IMR-90 (cell line): ENCODE measurements around the gene ATP5ME.

ENCODE experiments used
- BHLHE40 ChIP-seq: fragments of 150-350 bp; IDR thresholded peaks from 2 replicates; pipeline ENCODE4 v1.6.1; 2016; ENCODE audit warnings: mild to moderate bottlenecking, low read depth, low read length
- CEBPB ChIP-seq: IDR thresholded peaks from 2 replicates; pipeline ENCODE4 v1.6.1; 2012; ENCODE audit warnings: low read depth, low read length, improper control_type of control experiment
- CTCF ChIP-seq: conservative IDR thresholded peaks from 2 replicates; pipeline ENCODE4 v1.5.1; 2012; ENCODE audit warnings: mild to moderate bottlenecking, low read depth, low read length, improper control_type of control experiment
- FOS ChIP-seq: fragments of 150-350 bp; IDR thresholded peaks from 2 replicates; pipeline ENCODE4 v1.6.1; 2016; ENCODE audit warnings: low read depth, low read length
- MAFK ChIP-seq: IDR thresholded peaks from 2 replicates; pipeline ENCODE4 v1.6.1; 2012; ENCODE audit warnings: low read depth, low read length, improper control_type of control experiment
- MAZ ChIP-seq: IDR thresholded peaks from 2 replicates; pipeline ENCODE4 v1.6.1; 2012; ENCODE audit warnings: low read depth, mild to moderate bottlenecking, low read length, improper control_type of control experiment, moderate library complexity, borderline replicate concordance
- MXI1 ChIP-seq: IDR thresholded peaks from 2 replicates; pipeline ENCODE4 v1.6.1; 2012; ENCODE audit warnings: low read depth, mild to moderate bottlenecking, low read length, moderate library complexity, borderline replicate concordance
- POLR2A ChIP-seq: IDR thresholded peaks from 2 replicates; pipeline ENCODE4 v1.6.1; 2012; ENCODE audit warnings: mild to moderate bottlenecking, low read depth, low read length
- RAD21 ChIP-seq: IDR thresholded peaks from 2 replicates; pipeline ENCODE4 v1.6.1; 2012; ENCODE audit warnings: low read length, improper control_type of control experiment
- RCOR1 ChIP-seq: IDR thresholded peaks from 2 replicates; pipeline ENCODE4 v1.6.1; 2012; ENCODE audit warnings: mild to moderate bottlenecking, low read length, improper control_type of control experiment; ENCODE audit not compliant: insufficient replicate concordance
- RFX5 ChIP-seq: IDR thresholded peaks from 2 replicates; pipeline ENCODE4 v1.8.0; 2012; ENCODE audit warnings: low read depth, mild to moderate bottlenecking, low read length, moderate library complexity
- SMC3 ChIP-seq: fragments of 150-350 bp; IDR thresholded peaks from 2 replicates; pipeline ENCODE4 v1.6.1; 2016; ENCODE audit warnings: low read depth, mild to moderate bottlenecking, antibody characterized with exemption, low read length, moderate library complexity
- USF2 ChIP-seq: fragments of 150-350 bp; IDR thresholded peaks from 2 replicates; pipeline ENCODE4 v1.6.1; 2017; ENCODE audit warnings: mild to moderate bottlenecking, antibody characterized with exemption, low read length, low read depth
- TF ChIP-seq, protein P1 (sequence below): fragments of 150-350 bp; IDR thresholded peaks from 2 replicates; pipeline ENCODE4 v1.6.1; 2016; ENCODE audit warnings: low read depth, mild to moderate bottlenecking, low read length, moderate library complexity, borderline replicate concordance

DNA sequence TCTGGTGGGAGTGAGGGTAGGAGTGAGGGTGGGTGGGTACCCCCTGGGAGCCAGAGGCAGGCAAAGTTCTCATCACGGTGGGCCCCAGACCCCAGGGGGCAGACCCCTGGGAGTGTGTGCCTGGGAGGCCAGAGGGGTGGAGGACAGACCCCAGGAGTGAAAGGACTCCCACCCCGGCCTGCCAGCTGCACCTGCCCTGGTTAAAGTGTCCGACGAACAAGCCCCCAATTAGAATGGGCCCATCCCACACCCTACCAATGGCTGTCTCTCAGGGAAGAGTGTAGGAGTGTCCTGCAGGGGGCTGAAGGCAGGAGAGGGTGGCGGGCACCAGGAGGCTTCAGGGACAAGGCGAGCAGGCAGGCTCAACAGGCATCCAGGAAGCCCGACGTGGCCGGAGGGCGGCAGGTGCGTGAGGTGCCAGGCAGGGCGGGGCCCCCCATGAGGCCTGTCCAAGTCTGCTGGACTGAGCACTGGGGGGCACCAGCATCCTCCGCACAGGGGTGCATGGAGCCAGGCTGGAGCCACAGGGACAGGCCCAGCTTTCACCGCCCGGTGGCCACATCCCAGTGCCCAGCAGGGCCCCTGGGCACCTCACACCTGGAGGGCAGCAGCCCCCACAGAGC, 40.0 kb downstream of the ATP5ME start:
- TF ChIP-seq POLR2A (no peak), CTCF (no peak), RCOR1 (no peak), RFX5 (no peak), MXI1 (no peak), USF2 (no peak), CEBPB (no peak), MAZ (no peak), BHLHE40 (no peak), FOS (no peak), RAD21 (no peak), SMC3 (no peak), MAFK (no peak)
- TF ChIP-seq, protein P1, sequence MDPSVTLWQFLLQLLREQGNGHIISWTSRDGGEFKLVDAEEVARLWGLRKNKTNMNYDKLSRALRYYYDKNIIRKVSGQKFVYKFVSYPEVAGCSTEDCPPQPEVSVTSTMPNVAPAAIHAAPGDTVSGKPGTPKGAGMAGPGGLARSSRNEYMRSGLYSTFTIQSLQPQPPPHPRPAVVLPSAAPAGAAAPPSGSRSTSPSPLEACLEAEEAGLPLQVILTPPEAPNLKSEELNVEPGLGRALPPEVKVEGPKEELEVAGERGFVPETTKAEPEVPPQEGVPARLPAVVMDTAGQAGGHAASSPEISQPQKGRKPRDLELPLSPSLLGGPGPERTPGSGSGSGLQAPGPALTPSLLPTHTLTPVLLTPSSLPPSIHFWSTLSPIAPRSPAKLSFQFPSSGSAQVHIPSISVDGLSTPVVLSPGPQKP, result no peak
